Renal cortical epithelial cell (primary cell): ENCODE measurements around the gene VPS25. TPM values are rescaled to one million over a fixed set of nuclear protein-coding genes. Genes with fewer than 3 reads are reported as not detected.

Experiments
- total RNA-seq: library from RNA; depleted of rRNA; stranded (reverse); fragments of >200 nt; gene quantifications from 2 replicates; pipeline ENCODE4 v1.2.3, GENCODE V29; 2014

VPS25 gene
- total RNA-seq, 1 donor from 2014 or later = 70.5 TPM

Other genes starting within 250 kb of the VPS25 start
- gene NAGLU, start 237.2 kb upstream of the VPS25 start, total RNA-seq = 24.8 and 42.2 TPM in 2 replicates
- 0.30 and 0.69 TPM in 2 replicates for gene HSD17B1, start 220.5 kb upstream of the VPS25 start, total RNA-seq
- 8.2 and 32.2 TPM in 2 replicates for gene COASY, start 211.3 kb upstream of the VPS25 start, total RNA-seq
- 21.9 and 23.8 TPM in 2 replicates for gene MLX, start 206.3 kb upstream of the VPS25 start, total RNA-seq
- 2.9 and 5.0 TPM in 2 replicates for gene PSMC3IP, start 195.7 kb upstream of the VPS25 start, total RNA-seq
- 64.3 and 99.0 TPM in 2 replicates for gene RETREG3, start 164.1 kb upstream of the VPS25 start, total RNA-seq
- 21.9 and 37.5 TPM in 2 replicates for gene TUBG1, start 163.8 kb upstream of the VPS25 start, total RNA-seq
- 4.5 and 9.1 TPM in 2 replicates for gene TUBG2, start 114.2 kb upstream of the VPS25 start, total RNA-seq
- 9.6 and 14.2 TPM in 2 replicates for gene PLEKHH3, start 96.5 kb upstream of the VPS25 start, total RNA-seq
- 1.6 and 6.3 TPM in 2 replicates for gene CCR10, start 91.6 kb upstream of the VPS25 start, total RNA-seq
- gene CNTNAP1, start 90.9 kb upstream of the VPS25 start, total RNA-seq = 5.4 and 15.2 TPM in 2 replicates
- gene EZH1, start 28.4 kb upstream of the VPS25 start, total RNA-seq = 8.2 and 21.2 TPM in 2 replicates
- gene RAMP2, start 12.2 kb upstream of the VPS25 start, total RNA-seq = not detected in 2 replicates
- 1.9 and 9.7 TPM in 2 replicates for gene WNK4, start 7.2 kb downstream of the VPS25 start, total RNA-seq
- gene COA3, start 25.3 kb downstream of the VPS25 start, total RNA-seq = 81.1 and 89.7 TPM in 2 replicates
- gene CNTD1, start 25.4 kb downstream of the VPS25 start, total RNA-seq = 0.05 TPM in 1 of 2 replicates, not detected in the other
- 104 and 145 TPM in 2 replicates for gene BECN1, start 50.8 kb downstream of the VPS25 start, total RNA-seq
- 138 and 153 TPM in 2 replicates for gene PSME3, start 59.9 kb downstream of the VPS25 start, total RNA-seq
- 0.52 and 0.70 TPM in 2 replicates for gene AOC2, start 71.1 kb downstream of the VPS25 start, total RNA-seq
- gene AOC3, start 77.8 kb downstream of the VPS25 start, total RNA-seq = under 0.01 and 0.17 TPM in 2 replicates
- not detected in 2 replicates for gene G6PC1, start 127.3 kb downstream of the VPS25 start, total RNA-seq
- gene AARSD1, start 191.0 kb downstream of the VPS25 start, total RNA-seq = 18.4 and 19.4 TPM in 2 replicates
- 0.20 and 2.4 TPM in 2 replicates for gene PTGES3L, start 206.6 kb downstream of the VPS25 start, total RNA-seq
- 10.4 and 20.5 TPM in 2 replicates for gene RUNDC1, start 207.1 kb downstream of the VPS25 start, total RNA-seq
- gene RPL27, start 225.0 kb downstream of the VPS25 start, total RNA-seq = 476 and 871 TPM in 2 replicates
- 14.9 and 42.4 TPM in 2 replicates for gene IFI35, start 233.3 kb downstream of the VPS25 start, total RNA-seq
- 150 and 204 TPM in 2 replicates for gene VAT1, start 248.9 kb downstream of the VPS25 start, total RNA-seq